Spleen (tissue), 11 donors: ENCODE measurements around the gene DUOX2. TPM values are rescaled to one million over a fixed set of nuclear protein-coding genes. Genes with fewer than 3 reads are reported as not detected.
"Not testable (repeated sequence)": the region's sequence is repeated elsewhere in the genome, so short reads cannot be mapped to it uniquely, and the experiment has no call there.

ENCODE experiments used
- DNase-seq: peaks from one replicate; pipeline ENCODE4 v3.0.0-alpha.2; 2020
- H3K27ac ChIP-seq, 8 donors: fragments of 200-600 bp; sonication (generic) in 7 of 8; 1 replicate in 4 of 8; 2 replicates in 4 of 8; pipeline versions ENCODE4 v1.5.0 to v1.8.0; 2016 to 2021; ENCODE audit warnings: inconsistent platforms in 4 of 8, mild to moderate bottlenecking in 4 of 8, moderate library complexity in 1 of 8
- H3K27me3 ChIP-seq, 7 donors: fragments of 200-600 bp; sonication (generic) in 6 of 7; replicated peaks in 1 of 7; 1 replicate in 4 of 7; 2 replicates in 3 of 7; pipeline versions ENCODE4 v1.5.0 to v1.8.0; 2016 to 2021; ENCODE audit warnings: inconsistent platforms in 3 of 7, mild to moderate bottlenecking in 1 of 7
- H3K36me3 ChIP-seq, 6 donors: fragments of 200-600 bp; sonication (generic) in 5 of 6; 1 replicate in 4 of 6; 2 replicates in 2 of 6; pipeline versions ENCODE4 v1.5.0 to v1.8.0; 2016 to 2021; ENCODE audit warnings: inconsistent platforms in 2 of 6
- H3K4me1 ChIP-seq, 6 donors: fragments of 200-600 bp; sonication (generic) in 5 of 6; 1 replicate in 3 of 6; 2 replicates in 3 of 6; pipeline versions ENCODE4 v1.5.0 to v1.8.0; 2016 to 2021; ENCODE audit warnings: inconsistent platforms in 3 of 6
- H3K4me3 ChIP-seq, 8 donors: fragments of 200-600 bp; sonication (generic) in 7 of 8; 1 replicate in 4 of 8; 2 replicates in 4 of 8; pipeline versions ENCODE4 v1.5.0 to v1.8.0; 2016 to 2021; ENCODE audit warnings: inconsistent platforms in 4 of 8, mild to moderate bottlenecking in 4 of 8, moderate library complexity in 2 of 8
- H3K9me3 ChIP-seq, 8 donors: fragments of 200-600 bp; sonication (generic) in 7 of 8; 1 replicate in 4 of 8; 2 replicates in 4 of 8; pipeline versions ENCODE4 v1.5.0 to v1.8.0; 2016 to 2021; ENCODE audit warnings: inconsistent platforms in 4 of 8
- CTCF ChIP-seq, 11 experiments: fragments of 200-600 bp in 7 of 11; fragments of 450-650 bp in 4 of 11; sonication (generic) in 4 of 11; IDR thresholded peaks in 8 of 11; conservative IDR thresholded peaks in 3 of 11; 1 replicate in 7 of 11; 2 replicates in 4 of 11; pipeline versions ENCODE4 v1.4.0 to v1.8.0; 2016 to 2021; ENCODE audit warnings: antibody characterized with exemption in 11 of 11, inconsistent platforms in 4 of 11, mild to moderate bottlenecking in 1 of 11
- POLR2A ChIP-seq, 3 donors: fragments of 450-650 bp; IDR thresholded peaks; one replicate each; pipeline ENCODE4 v1.5.1; 2017; ENCODE audit warnings: antibody characterized with exemption in 3 of 3, mild to moderate bottlenecking in 1 of 3
- POLR2AphosphoS5 ChIP-seq, 3 donors: sonication (generic); formaldehyde crosslinking; IDR thresholded peaks; one replicate each; pipeline ENCODE4 v1.5.1; 2017; ENCODE audit warnings: antibody characterized with exemption in 3 of 3
- WGBS, 5 donors: extraction: QIAGEN DNeasy Blood & Tissue Kit in 3 of 5; methylation state at CpG; one replicate each; pipeline versions ENCODE4 v1.1.5 to v1.1.7; 2013 to 2018; 5-methylcytosine and 5-hydroxymethylcytosine counted together
- intact Hi-C: fragments of 100-400 bp; cut with DNase I; formaldehyde crosslinking; loops from one replicate; pipeline ENCODE4 v1.15.0; 2023; ENCODE audit warnings: low total_unique reads
- polyA plus RNA-seq, 3 donors: library from polyadenylated mRNA; stranded (reverse); fragments of 200-250 nt; gene quantifications; one replicate each; pipeline ENCODE4 v1.2.1, GENCODE V29; 2013
- total RNA-seq, 7 donors: library from RNA; depleted of rRNA in 3 of 7; stranded (reverse); fragments of >200 nt in 3 of 7; fragmentation: NEBNext Ultra II Directional in 4 of 7; extraction: Animal tissue kit (Norgen Biotek cat#: 25700) in 4 of 7; gene quantifications; one replicate each; pipeline versions ENCODE4 v1.1.0 to v1.2.1, GENCODE V29; 2016 to 2021
- donor health status: healthy with polysubstance abuse.
- donor health status: DM: no; HTN: no; CAD: no; lungs with moderate emphysema.
- donor health status: DM: no; HTN: no; CAD: no.
- donor health status: Bipolar disorder and iron deficiency.
- donor health status: healthy.
- donor health status: DM: no; HTN: no; CAD: no.
- donor health status: DM: yes; HTN: yes; CAD: no.

DUOX2 gene
- total and polyA plus RNA-seq, 10 donors, result 0.10 TPM; not detected in 9

- intact Hi-C loops, result no loop called here
- Histone ChIP-seq H3K27me3 (peaks cover 0 to 44% (median 15%) of the 10 kb centered on the region in 7 donors), H3K4me1 (peaks cover 0 to 15% (median 6%) of the 10 kb centered on the region in 6 donors), H3K27ac (no peak overlapping the region), H3K4me3 (no peak overlapping the region), H3K9me3 (no peaks in the 10 kb centered on the region), H3K36me3 (no peaks in the 10 kb centered on the region)
- WGBS, 5 donors, result 84 to 95% (median 91%) methylated on average over 6 of the region's 6 CpGs
- TF ChIP-seq POLR2A (IDR thresholded peaks at IDR 0.05) (no peak), CTCF (IDR thresholded peaks at IDR 0.05 in 8 of 11, conservative IDR thresholded peaks at IDR 0.05 in 3 of 11) (no peak), POLR2AphosphoS5 (IDR thresholded peaks at IDR 0.05) (no peak)
- DNase-seq, result peak; percentile 42
These were observed 25.8 kb upstream of the DUOX2 start for GRCh38 chr15:45139770-45140169.

DNA sequence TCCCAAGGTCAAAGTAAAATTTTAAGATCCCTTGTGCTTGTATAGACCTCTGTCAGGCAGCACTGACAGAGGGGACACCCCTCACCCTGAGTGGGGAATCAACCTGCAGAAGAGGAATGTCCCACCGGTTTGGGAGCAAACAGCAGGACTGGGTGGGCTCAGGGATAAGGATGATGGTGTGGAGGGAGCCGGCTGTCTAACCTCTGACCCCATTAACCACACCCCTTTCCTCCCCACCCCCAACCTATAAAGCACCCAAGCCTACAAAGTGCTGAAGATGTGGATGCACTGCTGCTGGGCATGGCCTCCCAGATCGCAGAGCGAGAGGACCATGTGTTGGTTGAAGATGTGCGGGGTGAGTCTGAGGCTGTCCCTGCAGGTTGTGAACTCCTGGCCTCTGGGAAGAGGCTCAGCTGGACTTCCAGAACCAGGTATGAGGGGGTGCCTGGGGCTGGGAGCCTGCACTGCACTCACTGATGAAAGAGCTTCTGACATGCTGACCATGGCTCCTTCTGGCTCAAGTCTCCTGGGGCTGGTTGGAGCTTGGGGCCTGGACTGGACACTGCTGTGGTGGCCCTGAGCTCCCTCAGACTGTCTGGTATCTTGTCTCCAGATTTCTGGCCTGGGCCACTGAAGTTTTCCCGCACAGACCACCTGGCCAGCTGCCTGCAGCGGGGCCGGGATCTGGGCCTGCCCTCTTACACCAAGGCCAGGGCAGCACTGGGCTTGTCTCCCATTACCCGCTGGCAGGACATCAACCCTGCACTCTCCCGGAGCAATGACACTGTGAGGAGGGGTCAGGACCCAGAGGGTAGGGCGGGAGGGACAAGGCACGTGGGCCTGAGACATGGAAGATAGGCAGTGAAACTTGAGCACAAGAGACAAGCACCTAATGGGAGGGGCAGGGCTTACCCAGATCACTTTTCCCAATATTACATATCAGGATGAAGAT lies 25.1 kb upstream of the DUOX2 start:
- Histone ChIP-seq H3K4me3 (no peak overlapping the region), H3K4me1 (peaks cover 0 to 17% (median 7%) of the 10 kb centered on the region in 6 donors), H3K36me3 (no peaks in the 10 kb centered on the region), H3K27ac (no peak overlapping the region), H3K27me3 (peaks cover 0 to 50% (median 22%) of the 10 kb centered on the region in 7 donors), H3K9me3 (no peaks in the 10 kb centered on the region)
- peak; percentile 68 for DNase-seq
- TF ChIP-seq POLR2A (IDR thresholded peaks at IDR 0.05), result no peak
- TF ChIP-seq POLR2AphosphoS5 (IDR thresholded peaks at IDR 0.05), result no peak
- TF ChIP-seq CTCF (IDR thresholded peaks at IDR 0.05 in 8 of 11, conservative IDR thresholded peaks at IDR 0.05 in 3 of 11), result no peak
- 76 to 89% (median 82%) methylated on average over 9 to 12 of the region's 12 CpGs for WGBS, 5 donors
- intact Hi-C loops, result no loop called here

GRCh38 chr15:45137703-45138102 lies 23.7 kb upstream of the DUOX2 start:
- Histone ChIP-seq H3K4me3 (no peak overlapping the region), H3K27me3 (peaks cover 0 to 58% (median 27%) of the 10 kb centered on the region in 7 donors), H3K27ac (no peak overlapping the region), H3K36me3 (no peaks in the 10 kb centered on the region), H3K4me1 (peaks cover 0 to 17% (median 7%) of the 10 kb centered on the region in 6 donors), H3K9me3 (no peaks in the 10 kb centered on the region)
- no peak for DNase-seq
- 71 to 87% (median 85%) methylated on average over 8 of the region's 8 CpGs for WGBS, 5 donors
- intact Hi-C loops, result no loop called here
- no peak for TF ChIP-seq CTCF (IDR thresholded peaks at IDR 0.05 in 8 of 11, conservative IDR thresholded peaks at IDR 0.05 in 3 of 11)
- no peak for TF ChIP-seq POLR2A (IDR thresholded peaks at IDR 0.05)
- TF ChIP-seq POLR2AphosphoS5 (IDR thresholded peaks at IDR 0.05), result no peak

- Histone ChIP-seq H3K36me3 (no peaks in the 10 kb centered on the region), H3K9me3 (no peaks in the 10 kb centered on the region), H3K27me3 (peaks cover 0 to 59% (median 27%) of the 10 kb centered on the region in 7 donors), H3K4me3 (peak overlapping the region in 1 of 8 donors; percentile 17), H3K27ac (no peak overlapping the region), H3K4me1 (peaks cover 0 to 17% (median 7%) of the 10 kb centered on the region in 6 donors)
- WGBS, 5 donors, result 16 to 30% (median 20%) methylated on average over 10 of the region's 10 CpGs
- DNase-seq, result peak; percentile 36
- intact Hi-C loops, result no loop called here
- TF ChIP-seq POLR2AphosphoS5 (IDR thresholded peaks at IDR 0.05), result no peak
- TF ChIP-seq POLR2A (IDR thresholded peaks at IDR 0.05), result no peak
- TF ChIP-seq CTCF (IDR thresholded peaks at IDR 0.05 in 8 of 11, conservative IDR thresholded peaks at IDR 0.05 in 3 of 11), result no peak
These were observed 22.4 kb upstream of the DUOX2 start for GRCh38 chr15:45136378-45136764.

DNA sequence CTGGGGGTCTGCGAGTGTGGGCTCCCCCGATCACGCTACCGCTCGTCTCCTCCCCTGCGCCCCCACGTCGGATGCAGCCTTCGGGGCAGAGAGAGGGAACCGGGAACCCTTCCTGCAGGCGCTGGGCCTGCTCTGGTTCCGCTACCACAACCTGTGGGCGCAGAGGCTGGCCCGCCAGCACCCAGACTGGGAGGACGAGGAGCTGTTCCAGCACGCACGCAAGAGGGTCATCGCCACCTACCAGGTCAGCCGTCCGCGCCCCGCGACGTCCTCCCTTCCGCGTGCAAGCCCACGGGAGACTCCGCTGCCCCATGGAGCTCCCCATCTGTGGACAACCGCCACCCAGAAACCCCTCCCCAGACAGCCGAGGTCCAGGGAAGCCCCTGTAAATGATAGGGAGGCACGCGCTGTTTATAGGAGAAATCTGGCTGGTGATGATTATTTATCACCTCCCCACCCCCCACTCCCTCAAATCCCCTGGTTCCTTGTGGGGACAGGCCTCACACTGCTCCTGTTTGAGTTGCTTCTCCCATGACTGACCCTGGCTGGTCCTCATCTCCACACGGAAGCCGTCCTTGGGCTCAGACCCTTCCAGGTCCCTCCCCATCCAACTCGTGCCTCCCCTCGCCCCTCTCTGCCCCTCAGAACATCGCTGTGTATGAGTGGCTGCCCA lies 21.9 kb upstream of the DUOX2 start:
- peak overlapping the region in 1 of 8 donors; percentile 61 for H3K4me3 ChIP-seq
- H3K27ac ChIP-seq, intact Hi-C loops, DNase-seq, H3K9me3 ChIP-seq, H3K36me3 ChIP-seq: not testable (repeated sequence)
- H3K27me3 ChIP-seq, result peaks cover 0 to 65% (median 27%) of the 10 kb centered on the region in 7 donors
- peaks cover 0 to 17% (median 7%) of the 10 kb centered on the region in 6 donors for H3K4me1 ChIP-seq
- 13 to 23% (median 17%) methylated on average over 8 to 10 of the region's 37 CpGs for WGBS, 5 donors
